DMS79 treated with DMSO at 0.1 percent for 48 hours (cell line): ENCODE measurements around the gene GALR1.

ENCODE experiments used
- DNase-seq: peaks from one replicate; lab custom pipeline; 2025; lab: John Stamatoyannopoulos, UW

GALR1 gene

GRCh38 chr18:77321823-77322805 is 72.5 kb downstream of the GALR1 start:
- no peak for DNase-seq

GRCh38 chr18:77323640-77324299 is 74.1 kb downstream of the GALR1 start:
- no peak for DNase-seq
